Memory B cell (primary cell): ENCODE results near the gene SCO2.

Source experiments
- ATAC-seq: fragments of 150-1000 bp; cut with Tn5 transposase; 2 replicates; pipeline ENCODE4 v1.10.0; 2021; ENCODE audit warnings: low read depth, mild to moderate bottlenecking, moderate library complexity
- DNase-seq, 2 donors: peaks; one replicate each; pipeline ENCODE4 v3.0.0; 2022; ENCODE audit warnings: low spot score in 2 of 2
- H3K27ac Mint-ChIP-seq: one replicate; pipeline ENCODE4 v1.8.0; 2022; ENCODE audit warnings: mild to moderate bottlenecking, moderate library complexity, mixed read lengths
- H3K27me3 Mint-ChIP-seq: one replicate; pipeline ENCODE4 v1.8.0; 2022; ENCODE audit warnings: mixed read lengths
- H3K36me3 Mint-ChIP-seq: one replicate; pipeline ENCODE4 v1.8.0; 2022; ENCODE audit warnings: mild to moderate bottlenecking, mixed read lengths
- H3K4me1 Mint-ChIP-seq: one replicate; pipeline ENCODE4 v1.8.0; 2022; ENCODE audit warnings: mixed read lengths
- H3K4me3 Mint-ChIP-seq: one replicate; pipeline ENCODE4 v1.8.0; 2022; ENCODE audit warnings: mild to moderate bottlenecking, moderate library complexity, mixed read lengths
- H3K9me3 Mint-ChIP-seq: one replicate; pipeline ENCODE4 v1.8.0; 2022; ENCODE audit warnings: mixed read lengths

Gene SCO2

GRCh38 chr22:50562523-50563412, 37.4 kb upstream of the SCO2 start, which contains the start of gene SYCE3:
Gene SYCE3 (minus strand): TSS chr22:50562919. CDS start chr22:50556405, 6,514 bp downstream.
- H3K36me3 Mint-ChIP-seq, result no peaks in the 10 kb centered on the region
- H3K27ac Mint-ChIP-seq, result peak within 1 kb of the TSS; percentile 85
- peaks cover 16% of the 10 kb centered on the region for H3K4me1 Mint-ChIP-seq
- no peaks in the 10 kb centered on the region for H3K27me3 Mint-ChIP-seq
- DNase-seq (peak; percentile 98), ATAC-seq (peak; percentile 90)
- no peaks in the 10 kb centered on the region for H3K9me3 Mint-ChIP-seq
- peak within 1 kb of the TSS; percentile 89 for H3K4me3 Mint-ChIP-seq

DNA sequence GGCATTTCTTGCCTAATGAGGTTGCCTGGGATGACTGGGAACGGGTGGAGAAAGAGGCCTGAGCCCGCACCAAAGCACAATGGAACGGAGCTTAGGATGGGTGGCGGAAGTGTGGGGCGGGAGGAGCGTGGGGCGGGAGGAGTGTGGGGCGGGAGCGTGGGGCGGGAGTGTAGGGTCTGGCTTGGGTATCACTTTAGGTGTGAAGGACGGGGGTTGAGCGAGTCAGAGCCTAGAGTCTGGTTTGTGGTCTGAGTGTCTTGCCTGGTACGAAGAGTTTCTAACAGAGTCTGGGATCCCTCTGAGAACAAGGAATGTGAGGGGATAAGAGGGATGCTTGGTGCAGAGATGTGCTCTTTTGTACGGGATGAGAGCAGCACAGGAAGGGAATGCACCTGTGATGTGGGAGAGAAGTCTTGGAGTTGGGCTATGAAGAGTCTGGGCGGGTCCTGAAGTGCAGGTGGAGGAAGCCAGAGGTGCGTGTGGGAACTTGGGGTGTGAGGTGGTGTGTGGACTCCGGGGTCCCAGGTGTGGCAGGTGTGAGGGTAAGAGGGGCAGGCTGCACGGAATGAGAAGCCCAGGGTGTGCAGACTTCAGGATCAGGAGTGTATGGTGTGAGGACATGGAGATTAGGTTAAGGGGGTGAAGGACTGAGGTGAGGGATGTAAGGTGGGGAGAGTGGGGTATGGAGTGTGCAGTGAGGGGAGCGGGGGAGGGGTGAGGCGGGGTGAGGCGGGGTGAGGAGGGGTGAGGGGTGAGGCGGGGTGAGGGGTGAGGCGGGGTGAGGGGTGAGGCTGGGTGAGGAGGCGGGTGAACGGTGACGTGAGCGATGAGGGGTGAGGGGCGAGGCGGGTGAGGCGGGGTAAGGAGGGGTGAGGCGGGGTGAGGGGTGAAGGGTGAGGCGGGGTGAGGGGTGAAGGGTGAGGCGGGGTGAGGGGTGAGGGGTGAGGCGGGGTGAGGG, 36.3 kb upstream of the SCO2 start:
- DNase-seq (no peak), ATAC-seq (no peak)
- H3K27me3 Mint-ChIP-seq, result no peaks in the 10 kb centered on the region
- peaks cover 16% of the 10 kb centered on the region for H3K4me1 Mint-ChIP-seq
- H3K27ac Mint-ChIP-seq, result peak overlapping the region; percentile 54
- H3K4me3 Mint-ChIP-seq, result peak overlapping the region; percentile 66
- no peaks in the 10 kb centered on the region for H3K36me3 Mint-ChIP-seq
- no peaks in the 10 kb centered on the region for H3K9me3 Mint-ChIP-seq

GRCh38 chr22:50560034-50560433, 34.6 kb upstream of the SCO2 start:
- Mint-ChIP-seq H3K36me3 (no peaks in the 10 kb centered on the region), H3K9me3 (no peaks in the 10 kb centered on the region), H3K4me1 (peaks cover 16% of the 10 kb centered on the region), H3K4me3 (no peak overlapping the region), H3K27me3 (no peaks in the 10 kb centered on the region), H3K27ac (no peak overlapping the region)
- ATAC-seq (no peak), DNase-seq (no peak)

DNA sequence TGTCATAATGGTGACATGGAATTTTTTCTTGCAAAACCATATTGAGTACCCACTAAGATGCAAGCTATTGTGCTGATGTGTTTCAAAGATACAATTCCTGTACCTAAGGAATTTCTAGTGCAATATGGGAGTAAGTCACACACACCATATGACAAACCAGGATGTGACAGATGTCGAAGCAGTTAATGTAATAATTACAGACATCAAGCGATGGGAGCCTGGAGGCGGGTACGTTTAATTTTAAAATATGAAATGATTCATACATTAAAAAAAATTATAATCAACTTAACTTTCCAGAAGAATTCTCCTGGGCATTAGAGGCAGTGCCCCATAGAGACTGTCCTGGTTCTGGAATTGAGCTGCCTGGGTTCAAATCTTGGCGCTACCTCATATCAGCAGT, 31.3 kb upstream of the SCO2 start:
- H3K4me3 Mint-ChIP-seq, result no peak overlapping the region
- peaks cover 7% of the 10 kb centered on the region for H3K4me1 Mint-ChIP-seq
- H3K27me3 Mint-ChIP-seq, result no peaks in the 10 kb centered on the region
- no peaks in the 10 kb centered on the region for H3K36me3 Mint-ChIP-seq
- ATAC-seq (no peak), DNase-seq (no peak)
- H3K9me3 Mint-ChIP-seq, result no peaks in the 10 kb centered on the region
- H3K27ac Mint-ChIP-seq, result no peak overlapping the region

- H3K27me3 Mint-ChIP-seq, result no peaks in the 10 kb centered on the region
- no peaks in the 10 kb centered on the region for H3K9me3 Mint-ChIP-seq
- no peaks in the 10 kb centered on the region for H3K36me3 Mint-ChIP-seq
- H3K4me1 Mint-ChIP-seq, result peaks cover 6% of the 10 kb centered on the region
- ATAC-seq, result no peak
- H3K27ac Mint-ChIP-seq, result no peak overlapping the region
- H3K4me3 Mint-ChIP-seq, result no peak overlapping the region
- DNase-seq, result no peak
Observed at GRCh38 chr22:50553310-50553709, 27.9 kb upstream of the SCO2 start.

GRCh38 chr22:50551160-50551752, 25.9 kb upstream of the SCO2 start:
- no peak for ATAC-seq
- Mint-ChIP-seq H3K36me3 (no peaks in the 10 kb centered on the region), H3K4me3 (no peak overlapping the region), H3K27me3 (no peaks in the 10 kb centered on the region), H3K4me1 (peaks cover 6% of the 10 kb centered on the region), H3K27ac (no peak overlapping the region), H3K9me3 (no peaks in the 10 kb centered on the region)
- no peak for DNase-seq

- peaks cover 6% of the 10 kb centered on the region for H3K4me1 Mint-ChIP-seq
- H3K27me3 Mint-ChIP-seq, result no peaks in the 10 kb centered on the region
- no peaks in the 10 kb centered on the region for H3K36me3 Mint-ChIP-seq
- peak overlapping the region; percentile 31 for H3K27ac Mint-ChIP-seq
- H3K4me3 Mint-ChIP-seq, result peak overlapping the region; percentile 77
- no peaks in the 10 kb centered on the region for H3K9me3 Mint-ChIP-seq
- DNase-seq (no peak), ATAC-seq (no peak)
Observed at GRCh38 chr22:50550395-50550794, 25.0 kb upstream of the SCO2 start.

DNA sequence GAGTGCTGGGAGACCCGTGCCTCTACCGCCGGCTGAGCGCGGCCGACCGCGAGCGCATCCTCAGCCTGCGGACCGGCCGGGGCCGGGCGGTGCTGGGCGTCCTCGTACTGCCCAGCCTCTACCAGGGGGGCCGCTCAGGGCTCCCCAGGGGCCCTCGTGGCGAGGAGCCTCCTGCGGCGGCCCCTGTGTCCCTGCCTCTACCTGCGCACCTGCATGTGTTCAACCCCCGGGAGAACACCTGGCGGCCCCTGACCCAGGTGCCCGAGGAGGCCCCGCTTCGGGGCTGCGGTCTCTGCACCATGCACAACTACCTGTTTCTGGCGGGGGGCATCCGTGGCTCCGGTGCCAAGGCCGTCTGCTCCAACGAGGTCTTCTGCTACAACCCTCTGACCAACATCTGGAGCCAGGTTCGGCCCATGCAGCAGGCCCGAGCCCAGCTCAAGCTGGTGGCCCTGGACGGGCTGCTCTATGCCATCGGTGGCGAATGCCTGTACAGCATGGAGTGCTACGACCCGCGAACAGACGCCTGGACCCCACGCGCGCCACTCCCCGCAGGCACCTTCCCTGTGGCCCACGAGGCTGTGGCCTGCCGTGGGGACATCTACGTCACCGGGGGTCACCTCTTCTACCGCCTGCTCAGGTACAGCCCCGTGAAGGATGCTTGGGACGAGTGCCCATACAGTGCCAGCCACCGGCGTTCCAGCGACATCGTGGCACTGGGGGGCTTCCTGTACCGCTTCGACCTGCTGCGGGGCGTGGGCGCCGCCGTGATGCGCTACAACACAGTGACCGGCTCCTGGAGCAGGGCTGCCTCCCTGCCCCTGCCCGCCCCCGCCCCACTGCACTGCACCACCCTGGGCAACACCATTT, 23.8 kb upstream of the SCO2 start:
- ATAC-seq (peak; percentile 12), DNase-seq (no peak)
- Mint-ChIP-seq H3K4me3 (peak overlapping the region; percentile 77), H3K27me3 (no peaks in the 10 kb centered on the region), H3K4me1 (peaks cover 10% of the 10 kb centered on the region), H3K36me3 (no peaks in the 10 kb centered on the region), H3K9me3 (no peaks in the 10 kb centered on the region), H3K27ac (peak overlapping the region; percentile 50)

GRCh38 chr22:50548040-50548920, 22.9 kb upstream of the SCO2 start:
- ATAC-seq (peak; percentile 34), DNase-seq (no peak)
- Mint-ChIP-seq H3K27me3 (no peaks in the 10 kb centered on the region), H3K36me3 (no peaks in the 10 kb centered on the region), H3K27ac (peak overlapping the region; percentile 83), H3K4me1 (peaks cover 10% of the 10 kb centered on the region), H3K4me3 (peak overlapping the region; percentile 64), H3K9me3 (no peaks in the 10 kb centered on the region)

- no peaks in the 10 kb centered on the region for H3K36me3 Mint-ChIP-seq
- ATAC-seq (no peak), DNase-seq (no peak)
- H3K27ac Mint-ChIP-seq, result peak overlapping the region; percentile 83
- no peaks in the 10 kb centered on the region for H3K9me3 Mint-ChIP-seq
- no peaks in the 10 kb centered on the region for H3K27me3 Mint-ChIP-seq
- H3K4me1 Mint-ChIP-seq, result peaks cover 13% of the 10 kb centered on the region
- H3K4me3 Mint-ChIP-seq, result peak overlapping the region; percentile 65
Observed at GRCh38 chr22:50547263-50547985, 22.0 kb upstream of the SCO2 start.

DNA sequence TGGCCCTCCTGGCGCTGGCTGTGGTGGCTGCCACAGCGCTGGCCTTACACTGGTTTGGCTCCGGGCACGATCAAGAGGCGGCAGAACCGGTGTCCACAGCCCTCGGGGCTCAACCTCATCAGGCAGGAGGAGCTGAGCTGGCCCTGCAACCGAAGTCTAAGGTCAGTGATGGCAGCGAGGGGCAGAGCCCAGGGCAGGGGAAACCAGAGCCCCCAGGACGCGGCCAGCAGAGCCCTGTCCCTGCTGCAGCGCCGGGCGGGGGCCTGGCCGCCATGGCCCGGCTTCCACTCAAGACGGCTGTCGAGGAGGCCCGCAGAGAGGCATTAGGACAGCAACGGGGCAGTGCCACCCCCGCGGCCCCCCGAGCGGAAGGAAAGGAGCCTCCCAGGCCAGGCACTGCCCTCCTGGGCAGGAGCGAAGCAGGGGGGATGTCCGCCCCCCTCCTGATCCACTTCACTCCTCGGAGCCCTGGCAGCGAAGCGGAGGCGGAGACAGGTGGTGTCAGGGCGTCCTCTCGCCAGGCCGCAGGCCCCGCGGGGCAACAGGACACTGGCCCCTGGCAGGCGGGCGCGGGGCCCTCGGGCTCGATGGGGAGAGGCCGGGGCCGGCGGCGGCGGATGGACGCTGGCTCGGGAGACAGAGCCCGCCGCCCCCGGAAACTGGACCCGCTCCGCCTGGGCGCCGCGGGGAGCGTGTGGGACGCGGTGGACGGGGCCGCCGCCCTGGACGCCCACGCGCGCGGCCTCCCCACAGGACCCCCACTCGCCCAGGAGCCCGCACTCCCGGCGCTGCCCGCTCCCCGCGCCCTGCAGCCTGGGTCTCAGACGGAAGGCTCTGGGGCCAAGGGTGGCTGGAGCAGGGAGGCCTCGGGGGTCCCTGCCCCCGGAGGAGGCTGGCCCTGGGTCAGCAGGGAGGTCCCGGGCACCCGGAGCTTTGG, 21.2 kb upstream of the SCO2 start:
- H3K27ac Mint-ChIP-seq, result no peak overlapping the region
- DNase-seq, result no peak
- ATAC-seq, result no peak
- no peaks in the 10 kb centered on the region for H3K27me3 Mint-ChIP-seq
- H3K4me3 Mint-ChIP-seq, result no peak overlapping the region
- no peaks in the 10 kb centered on the region for H3K9me3 Mint-ChIP-seq
- no peaks in the 10 kb centered on the region for H3K36me3 Mint-ChIP-seq
- H3K4me1 Mint-ChIP-seq, result peaks cover 15% of the 10 kb centered on the region
